C4-2B (cell line): ENCODE results near the gene DNM3.

ENCODE experiments used
- CTCF ChIP-seq: fragments of 450-650 bp; conservative IDR thresholded peaks from 2 replicates; pipeline ENCODE4 v1.5.1; 2017; ENCODE audit warnings: mild to moderate bottlenecking
- ZFX ChIP-seq: fragments of 450-650 bp; IDR thresholded peaks from 2 replicates; pipeline ENCODE4 v1.6.1; 2017

- TF ChIP-seq CTCF, result no peak
- TF ChIP-seq ZFX, result no peak
These were observed 552.1 kb downstream of the DNM3 start for GRCh38 chr1:172393354-172393753.
